Thoracic aorta (tissue), 2 donors: ENCODE results near the gene PTPRG. TPM values are rescaled to one million over a fixed set of nuclear protein-coding genes. Genes with fewer than 3 reads are reported as not detected.
"Not testable (repeated sequence)": the region's sequence is repeated elsewhere in the genome, so short reads cannot be mapped to it uniquely, and the experiment has no call there.

ENCODE experiments used
- ATAC-seq: fragments of 150-250 bp; one replicate; pipeline ENCODE4 v1.8.0; 2017; ENCODE audit warnings: low read depth; ENCODE audit not compliant: insufficient number of reproducible peaks, low FRiP score
- DNase-seq: peaks from one replicate; pipeline ENCODE4 v3.0.0-alpha.2; 2020; ENCODE audit warnings: low spot score
- H3K27ac ChIP-seq, 2 donors: fragments of 200-600 bp; sonication (generic); 1 replicate in 1 of 2; 2 replicates in 1 of 2; pipeline ENCODE4 v1.5.1; 2016; ENCODE audit warnings: mild to moderate bottlenecking in 2 of 2, moderate library complexity in 2 of 2
- H3K27me3 ChIP-seq: fragments of 200-600 bp; sonication (generic); replicated peaks from 2 replicates; pipeline ENCODE4 v1.6.0; 2016; ENCODE audit warnings: mild to moderate bottlenecking; ENCODE audit not compliant: insufficient read depth
- H3K36me3 ChIP-seq: fragments of 200-600 bp; sonication (generic); one replicate; pipeline ENCODE4 v1.5.1; 2016
- H3K4me1 ChIP-seq, 2 donors: fragments of 200-600 bp; sonication (generic); 1 replicate in 1 of 2; 2 replicates in 1 of 2; pipeline versions ENCODE4 v1.5.1 to v1.6.0; 2016; ENCODE audit warnings: low read depth in 2 of 2, mild to moderate bottlenecking in 1 of 2; ENCODE audit not compliant: control insufficient read depth in 1 of 2
- H3K4me3 ChIP-seq: fragments of 200-600 bp; sonication (generic); 2 replicates; pipeline ENCODE4 v1.5.1; 2016; ENCODE audit warnings: mild to moderate bottlenecking
- H3K9me3 ChIP-seq: fragments of 200-600 bp; sonication (generic); 2 replicates; pipeline ENCODE4 v1.5.1; 2016
- CTCF ChIP-seq: fragments of 200-600 bp; sonication (generic); IDR thresholded peaks from one replicate; pipeline ENCODE4 v1.5.1; 2019; ENCODE audit warnings: antibody characterized with exemption
- total RNA-seq, 2 donors: library from RNA; depleted of rRNA; stranded (reverse); fragments of >200 nt; gene quantifications; one replicate each; pipeline versions ENCODE4 v1.1.0 to v1.2.3, GENCODE V29; 2016

PTPRG gene
- total RNA-seq, 2 donors from 2014 or later, result 154 to 208 TPM

DNA sequence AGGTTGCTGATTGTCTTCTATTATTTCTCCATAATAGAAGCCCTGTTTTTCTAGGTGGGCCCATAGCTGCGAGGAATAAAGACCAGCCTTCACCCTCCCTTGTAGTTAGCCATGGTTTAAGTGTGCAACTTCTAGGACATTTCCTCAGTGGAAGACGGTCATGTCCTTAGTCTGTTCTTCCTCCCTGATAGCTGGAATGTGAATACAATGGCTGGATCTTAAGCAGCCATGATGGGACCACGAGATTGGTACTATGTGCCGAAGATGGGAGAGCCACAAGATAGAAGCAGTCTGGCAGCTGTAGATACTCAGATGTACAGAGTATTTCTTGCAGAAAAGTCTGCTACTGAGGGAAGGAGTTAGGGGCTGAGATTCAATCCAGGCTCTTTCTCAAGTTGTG, 152.9 kb downstream of the PTPRG start:
- no peak for TF ChIP-seq CTCF
- DNase-seq, result no peak
- ATAC-seq, result no peak
- H3K27ac ChIP-seq, result no peak overlapping the region
- no peaks in the 10 kb centered on the region for H3K36me3 ChIP-seq
- peaks cover 0 to 18% of the 10 kb centered on the region in 2 donors for H3K4me1 ChIP-seq
- no peaks in the 10 kb centered on the region for H3K9me3 ChIP-seq
- H3K4me3 ChIP-seq, result no peak overlapping the region
- H3K27me3 ChIP-seq, result no peaks in the 10 kb centered on the region

- Histone ChIP-seq H3K4me1 (peaks cover 0 to 23% of the 10 kb centered on the region in 2 donors), H3K27me3 (no peaks in the 10 kb centered on the region), H3K4me3 (no peak overlapping the region), H3K36me3 (no peaks in the 10 kb centered on the region), H3K9me3 (no peaks in the 10 kb centered on the region), H3K27ac (no peak overlapping the region)
- ATAC-seq, result no peak
- TF ChIP-seq CTCF, result no peak
- no peak for DNase-seq
These were observed 154.6 kb downstream of the PTPRG start for GRCh38 chr3:61715886-61716527.

GRCh38 chr3:61716693-61717092, 155.3 kb downstream of the PTPRG start:
- not testable (repeated sequence) for ATAC-seq, H3K27ac ChIP-seq, H3K4me3 ChIP-seq, DNase-seq, H3K36me3 ChIP-seq, H3K27me3 ChIP-seq, H3K9me3 ChIP-seq
- peaks cover 0 to 23% of the 10 kb centered on the region in 2 donors for H3K4me1 ChIP-seq

DNA sequence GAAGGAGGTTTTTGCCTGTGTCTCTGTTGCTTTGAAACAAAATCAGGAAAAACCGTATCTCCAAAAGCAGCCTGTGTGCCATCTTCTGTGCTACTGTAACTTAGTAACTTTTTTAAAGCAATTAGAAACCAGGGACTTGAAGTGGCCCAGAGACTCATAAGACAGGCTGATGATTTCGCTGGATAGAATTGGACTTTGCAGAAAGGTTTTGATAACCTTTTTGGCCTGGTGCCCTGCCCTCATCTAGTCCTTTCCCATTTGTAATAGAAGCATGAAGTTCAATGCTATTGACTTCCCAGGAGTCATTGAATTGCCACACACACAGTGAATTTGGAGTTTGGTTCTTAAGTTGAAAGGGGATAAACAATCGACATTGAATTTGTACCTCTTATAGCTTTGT, 157.2 kb downstream of the PTPRG start:
- Histone ChIP-seq H3K4me3 (no peak overlapping the region), H3K36me3 (no peaks in the 10 kb centered on the region), H3K27me3 (no peaks in the 10 kb centered on the region), H3K9me3 (no peaks in the 10 kb centered on the region), H3K27ac (no peak overlapping the region), H3K4me1 (peaks cover 0 to 34% of the 10 kb centered on the region in 2 donors)
- no peak for TF ChIP-seq CTCF
- ATAC-seq (no peak), DNase-seq (no peak)

DNA sequence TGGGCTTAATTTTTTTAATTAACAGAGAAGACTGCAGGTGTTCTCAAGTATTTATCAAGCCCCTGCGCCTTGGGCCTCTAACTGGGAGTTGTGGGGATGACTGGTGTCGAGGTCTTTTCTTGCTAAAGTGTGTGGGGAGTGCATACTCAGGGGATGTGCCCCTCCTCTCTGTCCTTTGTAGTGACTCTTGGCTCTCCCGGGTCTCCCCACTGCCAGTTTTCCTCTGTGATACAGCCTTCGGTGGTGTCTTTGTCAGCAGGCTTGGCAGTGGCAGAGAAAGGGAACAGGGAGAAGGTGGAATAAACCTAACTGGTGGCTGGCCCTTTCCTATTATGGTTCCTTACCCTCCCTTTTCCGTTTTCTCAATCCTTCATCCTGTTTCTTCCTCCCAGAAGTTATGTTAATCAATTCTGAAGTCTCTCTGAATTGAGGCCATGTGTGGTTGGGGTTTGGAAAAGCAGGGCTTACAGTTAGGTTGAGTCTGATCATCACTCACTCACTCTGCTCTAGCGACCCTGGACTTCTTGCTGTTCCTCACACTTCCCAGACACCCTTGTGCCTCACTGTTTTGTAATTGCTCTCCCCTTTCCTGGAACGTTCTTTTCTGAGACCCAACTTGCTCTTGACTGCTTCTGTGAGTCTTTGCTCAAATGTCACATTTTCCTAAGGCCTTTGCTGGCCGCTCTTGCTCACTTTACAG, 158.1 kb downstream of the PTPRG start:
- no peaks in the 10 kb centered on the region for H3K36me3 ChIP-seq
- no peak for DNase-seq
- no peak for TF ChIP-seq CTCF
- no peak overlapping the region for H3K4me3 ChIP-seq
- H3K27ac ChIP-seq, result no peak overlapping the region
- no peaks in the 10 kb centered on the region for H3K27me3 ChIP-seq
- H3K4me1 ChIP-seq, result peaks cover 0 to 33% of the 10 kb centered on the region in 2 donors
- H3K9me3 ChIP-seq, result no peaks in the 10 kb centered on the region
- ATAC-seq, result no peak
